SW480 (cell line): Measurements from ENCODE around the gene SLC12A7.
"Not testable (repeated sequence)": the region's sequence is repeated elsewhere in the genome, so short reads cannot be mapped to it uniquely, and the experiment has no call there.

ENCODE experiments used
- DNase-seq: peaks from one replicate; pipeline ENCODE4 v3.0.0-alpha.2; 2016; ENCODE audit warnings: low spot score

SLC12A7 gene

DNA sequence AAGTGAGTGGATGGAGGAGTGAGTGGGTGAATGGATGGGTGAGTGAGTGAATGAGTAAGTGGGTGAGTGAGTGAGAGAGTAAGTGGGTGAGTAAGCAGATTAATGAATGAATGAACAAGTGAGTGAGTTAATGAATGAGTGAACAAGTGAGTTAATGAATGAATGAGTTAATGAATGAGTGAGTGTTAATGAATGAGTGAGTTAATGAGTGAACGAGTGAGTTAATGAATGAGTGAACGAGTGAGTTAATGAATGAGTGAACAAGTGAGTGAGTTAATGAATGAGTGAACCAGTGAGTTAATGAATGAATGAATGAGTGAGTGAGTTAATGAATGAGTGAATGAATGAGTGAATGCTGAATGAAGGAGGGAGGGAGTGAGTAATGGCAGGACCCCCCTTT lies 76.9 kb downstream of the SLC12A7 start:
- no peak for DNase-seq

DNA sequence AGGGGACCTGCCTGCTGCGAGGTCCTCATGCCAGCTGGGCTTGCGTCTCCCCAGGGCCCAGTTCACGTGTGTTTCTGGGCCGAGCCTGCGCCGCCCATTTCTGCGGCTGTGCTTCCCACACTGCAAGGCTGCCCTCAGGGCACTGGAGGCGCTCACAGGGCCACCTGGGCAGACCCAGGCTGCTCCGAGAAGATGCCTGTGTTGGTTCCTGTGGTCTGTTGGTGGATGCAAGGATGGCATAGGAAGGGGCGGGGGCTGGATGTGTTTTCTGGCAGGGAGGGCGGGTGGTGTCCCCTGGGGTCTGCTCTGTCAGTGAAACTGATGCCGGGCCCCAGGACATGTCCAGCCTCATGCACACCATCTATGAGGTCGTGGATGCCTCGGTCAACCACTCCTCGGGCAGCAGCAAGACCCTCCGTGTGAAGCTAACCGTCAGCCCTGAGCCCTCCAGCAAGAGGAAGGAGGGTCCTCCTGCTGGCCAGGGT lies 77.4 kb downstream of the SLC12A7 start:
- no peak for DNase-seq

DNA sequence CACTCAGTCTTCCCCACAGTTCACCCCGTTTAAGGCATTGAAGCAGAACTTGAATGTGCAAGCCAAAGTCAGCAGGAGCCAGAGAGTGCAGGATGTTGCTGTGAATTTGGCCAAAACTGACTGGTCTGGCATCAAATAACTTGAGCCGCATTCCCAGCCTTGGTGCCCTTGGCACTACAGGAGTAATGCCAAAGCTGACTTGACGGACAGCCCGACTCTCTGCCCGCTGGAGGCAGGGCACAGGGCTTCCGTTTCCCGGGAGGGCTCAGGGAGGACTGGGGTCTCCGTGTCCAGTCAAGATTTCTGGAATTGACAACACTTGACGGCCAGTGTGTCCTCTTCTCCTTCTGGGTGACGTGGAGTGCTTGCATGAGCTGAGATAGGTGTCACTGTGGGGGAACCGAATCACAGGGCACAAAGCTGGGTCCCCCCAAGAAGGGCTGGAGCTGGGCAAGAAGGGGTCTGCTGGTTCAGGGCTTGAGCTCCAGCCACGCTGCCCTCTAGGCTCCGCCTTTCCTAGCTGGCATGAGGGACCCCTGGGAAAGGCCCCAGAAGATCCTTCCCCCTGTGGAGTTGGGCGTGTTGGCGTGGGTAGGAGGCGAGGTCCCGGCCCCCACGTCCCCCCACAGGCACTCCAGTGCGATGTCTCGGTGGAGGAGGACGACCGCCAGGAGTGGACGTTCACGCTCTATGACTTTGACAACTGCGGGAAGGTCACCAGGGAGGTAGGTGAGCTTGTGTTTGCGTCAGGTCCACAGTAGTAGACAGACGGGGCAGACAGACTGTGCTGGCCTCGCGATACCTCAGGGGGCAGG lies 78.0 kb downstream of the SLC12A7 start:
- DNase-seq = no peak

DNA sequence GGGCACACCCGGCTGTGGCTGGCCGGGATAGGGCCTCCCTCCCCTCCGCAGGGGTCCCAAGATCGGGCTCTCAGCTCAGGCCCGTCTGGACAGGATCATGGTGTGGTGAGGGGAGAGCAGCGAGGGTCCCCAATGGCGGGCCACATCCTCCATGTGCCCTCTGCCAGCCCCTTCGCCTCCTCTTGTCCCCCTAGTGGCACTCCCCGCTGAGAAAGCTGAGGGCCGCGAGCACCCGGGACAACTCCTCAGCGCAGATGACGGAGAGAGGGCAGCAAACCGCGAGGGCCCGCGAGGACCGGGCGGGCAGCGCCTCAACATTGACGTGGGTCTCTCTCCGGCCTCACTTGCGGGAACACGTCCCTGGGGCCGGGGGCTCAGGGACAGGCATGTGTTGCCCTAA lies 78.7 kb downstream of the SLC12A7 start:
- no peak for DNase-seq

DNA sequence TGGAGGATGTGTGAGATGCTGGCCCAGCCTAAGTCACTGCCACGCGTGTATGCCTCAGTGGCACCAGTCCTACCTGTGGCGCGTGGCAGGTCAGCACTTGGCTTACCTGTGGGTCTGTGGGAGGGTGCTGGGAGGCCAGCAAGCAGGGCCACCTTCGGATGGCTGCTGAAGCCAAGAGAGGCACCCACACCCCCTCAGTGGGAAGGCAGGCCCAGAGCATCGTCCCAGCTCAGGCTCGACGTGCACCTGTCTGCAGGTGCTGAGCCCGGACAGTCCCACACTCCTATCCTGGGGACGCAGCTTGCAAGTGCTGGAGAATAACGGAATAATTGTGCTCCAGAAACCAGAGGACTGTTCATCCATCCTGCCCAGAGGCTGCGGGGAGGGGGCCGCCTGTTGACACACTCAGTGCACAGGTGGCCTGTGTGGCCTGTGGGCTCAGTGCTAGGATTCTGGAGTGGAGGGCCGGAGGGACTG lies 79.3 kb downstream of the SLC12A7 start:
- no peak for DNase-seq

DNA sequence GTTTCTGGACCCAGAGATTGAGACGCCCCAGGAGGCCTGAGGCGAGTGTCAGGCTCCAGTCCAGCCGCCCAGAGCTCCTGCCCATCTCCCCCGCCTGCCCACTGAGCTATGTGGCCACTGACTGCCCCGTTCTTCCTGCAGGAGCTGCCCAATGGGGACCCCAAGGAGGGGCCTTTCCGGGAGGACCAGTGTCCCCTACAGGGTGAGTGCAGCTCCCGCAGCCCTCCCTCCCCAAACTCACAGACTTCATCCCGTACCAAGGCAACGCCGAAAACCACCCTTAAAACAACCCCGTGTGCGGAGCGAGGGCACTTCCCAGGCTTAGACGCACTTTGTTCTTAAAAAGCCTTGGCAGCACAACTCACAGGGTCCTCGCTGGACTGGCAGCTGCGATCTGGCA lies 79.9 kb downstream of the SLC12A7 start:
- DNase-seq = no peak

DNA sequence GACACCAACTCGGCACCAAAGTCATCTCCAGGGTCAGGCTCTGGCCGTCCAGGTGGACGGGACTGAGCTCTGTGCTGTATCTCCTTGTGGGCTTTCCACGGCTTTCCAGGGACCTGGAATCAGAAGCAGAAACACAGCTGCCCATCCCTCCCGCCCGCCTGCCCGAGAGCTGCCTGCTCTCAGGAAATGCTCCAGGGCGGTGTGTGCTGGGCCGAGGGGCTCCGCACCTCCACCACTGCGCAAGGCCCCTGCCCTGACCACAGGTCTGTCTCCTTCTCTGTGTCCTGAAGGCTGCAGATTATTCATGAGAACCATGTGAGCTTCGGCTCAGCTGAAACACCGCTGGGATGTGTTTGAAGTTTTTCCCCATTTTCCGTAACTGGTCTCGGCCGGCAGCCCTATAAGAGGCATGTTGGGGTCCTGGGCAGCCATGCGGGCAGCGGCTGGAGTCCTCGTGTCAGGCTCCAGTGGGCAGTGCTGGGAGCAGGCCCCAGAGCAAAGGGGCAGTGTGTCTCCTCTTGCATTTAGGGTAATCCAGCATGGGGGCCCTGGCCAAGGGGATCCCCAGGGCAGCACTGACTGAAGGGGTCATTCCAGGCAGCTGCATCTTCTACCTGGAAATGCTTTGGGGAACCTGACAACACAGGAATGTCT lies 80.4 kb downstream of the SLC12A7 start:
- no peak for DNase-seq

DNA sequence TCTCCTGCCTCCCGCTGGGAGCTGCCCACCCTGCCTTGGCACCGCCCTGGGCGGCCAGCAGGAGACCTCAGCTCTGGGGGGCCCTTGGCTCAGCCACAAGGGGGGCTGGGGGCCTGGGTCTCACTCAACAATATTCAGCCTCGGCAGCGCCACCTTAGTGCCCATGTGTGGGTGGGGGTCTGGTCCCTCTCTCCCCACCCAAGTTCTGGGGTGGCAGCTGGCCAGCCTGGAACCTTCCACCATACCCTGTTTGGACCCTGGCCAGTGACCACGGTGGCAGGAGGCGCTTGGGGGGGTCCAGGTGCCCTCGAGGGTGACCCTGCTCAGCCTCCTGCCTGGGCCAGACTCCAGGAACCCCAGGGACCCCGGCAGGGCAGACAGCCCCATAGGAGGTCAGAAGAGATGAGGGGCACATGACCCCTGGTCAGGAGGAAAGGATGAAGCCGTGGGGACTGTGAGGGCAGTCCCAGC lies 81.0 kb downstream of the SLC12A7 start:
- no peak for DNase-seq

DNA sequence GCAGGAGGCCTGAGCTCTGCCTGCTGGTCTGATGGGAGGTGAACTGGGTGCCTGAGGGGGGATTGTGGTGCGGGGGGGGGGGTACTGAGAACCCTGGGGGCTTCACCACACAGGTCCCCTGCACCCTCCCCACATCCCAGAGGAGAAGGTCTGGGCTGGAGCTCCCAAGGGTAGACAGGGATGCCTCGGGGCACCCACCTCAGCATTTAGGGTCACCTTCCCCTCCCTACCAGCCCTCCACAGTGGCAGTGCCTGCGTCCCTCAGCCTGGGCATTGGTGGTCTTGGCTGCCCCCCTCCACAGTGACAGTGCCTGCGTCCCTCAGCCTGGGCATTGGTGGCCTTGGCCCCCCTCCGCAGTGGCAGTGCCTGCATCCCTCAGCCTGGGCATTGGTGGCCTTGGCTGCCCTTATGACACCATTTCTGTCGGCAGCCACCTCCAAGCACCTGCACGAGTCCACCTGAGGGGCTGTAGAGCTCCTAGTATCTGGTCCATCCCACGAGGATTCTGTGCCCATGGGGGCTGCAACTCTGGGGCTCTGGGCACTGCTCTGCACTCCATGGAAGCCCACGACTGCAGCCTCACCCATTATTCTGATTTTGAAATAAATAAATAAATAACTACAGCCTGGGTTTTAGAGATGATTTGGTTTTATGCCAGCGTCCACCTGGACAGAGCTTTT lies 81.8 kb downstream of the SLC12A7 start:
- no peak for DNase-seq

DNA sequence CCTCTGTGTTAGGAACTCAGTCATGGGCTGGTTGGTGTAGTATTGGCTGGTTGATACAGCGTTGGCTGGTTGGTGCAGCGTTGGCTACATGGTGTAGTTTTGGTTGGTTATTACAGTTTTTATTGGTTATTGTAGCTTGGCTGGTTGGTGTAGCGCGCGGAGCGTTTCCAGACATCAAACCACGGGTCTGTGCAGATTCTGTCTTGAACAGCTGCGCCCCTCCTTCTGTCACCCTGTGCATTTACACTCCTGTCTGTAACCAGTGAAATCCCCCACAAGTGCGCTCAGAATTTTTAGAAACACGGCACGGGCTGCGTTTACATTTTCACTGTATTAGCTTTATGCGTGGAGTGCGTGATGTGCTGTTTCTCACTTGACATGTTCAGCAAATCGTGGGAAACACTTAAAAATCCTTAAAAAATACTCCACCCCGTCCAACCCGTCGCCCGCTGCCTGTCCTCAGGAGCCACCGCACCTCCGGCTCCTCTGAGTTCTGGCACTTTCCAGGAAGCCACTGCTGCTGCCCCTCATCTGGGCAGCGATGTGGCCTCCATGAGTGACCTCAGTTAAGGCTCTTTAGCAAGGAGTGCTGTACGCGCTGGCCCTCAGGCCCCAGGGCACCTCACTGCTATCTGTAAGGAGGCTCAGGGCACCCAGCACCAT lies 82.5 kb downstream of the SLC12A7 start:
- DNase-seq = no peak

DNA sequence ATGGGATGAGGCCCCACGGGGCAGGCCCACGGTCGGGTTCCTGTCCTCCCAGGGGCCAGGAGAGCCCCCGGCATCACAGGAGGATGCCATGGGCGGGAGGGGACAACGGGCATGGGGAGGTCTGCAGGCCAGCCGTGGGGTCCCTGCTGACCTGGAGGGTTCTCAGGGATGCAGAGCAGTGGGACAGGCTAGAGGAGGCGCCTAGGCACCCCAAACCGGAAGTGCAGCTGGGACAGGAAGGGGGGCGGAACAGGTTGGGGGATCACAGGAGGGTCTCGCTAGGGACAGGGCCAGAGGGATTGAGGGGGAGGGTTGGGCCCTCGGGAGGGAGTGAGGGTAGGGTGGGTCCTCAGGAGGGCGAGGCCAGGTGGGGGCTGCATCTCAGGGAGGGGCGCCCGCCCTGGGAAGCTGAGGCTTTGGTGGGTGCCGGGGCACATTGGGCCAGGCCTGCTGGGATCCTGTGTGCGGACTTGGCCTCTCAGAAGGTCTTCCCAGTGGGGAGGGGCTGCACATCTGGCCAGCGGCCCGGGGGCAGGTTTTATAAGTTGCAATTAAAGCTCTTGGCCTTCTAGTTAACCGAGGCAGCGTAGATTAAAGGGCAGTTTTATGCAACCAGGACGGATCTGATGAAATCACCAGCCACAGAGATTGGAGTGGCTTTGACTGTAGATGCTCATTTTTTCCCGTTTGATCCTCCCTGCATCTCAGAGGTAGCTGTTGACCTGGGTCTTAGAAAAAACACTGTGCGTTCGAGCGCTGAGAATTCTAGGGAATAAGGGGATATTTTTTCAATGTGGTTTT lies 83.2 kb downstream of the SLC12A7 start:
- no peak for DNase-seq

DNA sequence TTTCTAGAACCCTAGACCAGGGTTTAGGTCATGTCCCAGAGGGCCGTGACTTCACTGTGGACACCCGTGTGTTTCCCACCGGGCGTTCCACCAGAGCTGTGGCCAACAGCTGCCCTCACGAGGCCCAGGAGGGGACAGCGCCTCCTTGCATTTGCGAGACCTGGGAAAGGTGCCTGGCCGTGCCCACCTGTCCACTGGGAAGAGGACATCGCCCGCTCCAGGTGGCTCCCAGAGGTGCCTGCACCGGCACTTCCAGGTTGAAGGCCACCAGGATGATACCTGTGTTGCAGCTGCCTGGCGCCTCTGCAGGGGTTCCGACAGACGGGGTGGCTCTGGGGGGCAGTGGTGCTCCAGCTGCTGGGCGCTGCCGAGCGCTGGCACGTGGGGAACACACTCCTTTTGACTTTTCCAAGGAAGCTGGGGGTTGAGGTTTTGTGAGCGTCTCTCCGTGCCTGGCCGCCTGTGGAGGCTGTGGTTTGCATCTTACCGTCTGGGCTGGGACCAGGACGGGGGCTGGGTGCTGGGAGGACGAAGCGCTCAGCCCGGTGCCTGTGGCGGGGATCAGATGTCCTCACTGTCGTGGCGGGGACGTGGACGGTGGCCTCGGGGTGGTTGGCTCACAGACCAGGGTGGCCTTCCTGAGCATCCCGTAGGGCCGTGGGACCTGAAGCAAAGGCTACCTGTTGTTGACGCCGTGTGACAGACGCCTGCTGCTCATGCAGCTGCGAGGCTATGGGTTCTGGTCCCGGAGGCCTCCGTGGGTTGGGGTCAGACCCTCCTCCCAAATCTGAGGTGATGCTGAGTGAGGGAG lies 84.0 kb downstream of the SLC12A7 start:
- no peak for DNase-seq

DNA sequence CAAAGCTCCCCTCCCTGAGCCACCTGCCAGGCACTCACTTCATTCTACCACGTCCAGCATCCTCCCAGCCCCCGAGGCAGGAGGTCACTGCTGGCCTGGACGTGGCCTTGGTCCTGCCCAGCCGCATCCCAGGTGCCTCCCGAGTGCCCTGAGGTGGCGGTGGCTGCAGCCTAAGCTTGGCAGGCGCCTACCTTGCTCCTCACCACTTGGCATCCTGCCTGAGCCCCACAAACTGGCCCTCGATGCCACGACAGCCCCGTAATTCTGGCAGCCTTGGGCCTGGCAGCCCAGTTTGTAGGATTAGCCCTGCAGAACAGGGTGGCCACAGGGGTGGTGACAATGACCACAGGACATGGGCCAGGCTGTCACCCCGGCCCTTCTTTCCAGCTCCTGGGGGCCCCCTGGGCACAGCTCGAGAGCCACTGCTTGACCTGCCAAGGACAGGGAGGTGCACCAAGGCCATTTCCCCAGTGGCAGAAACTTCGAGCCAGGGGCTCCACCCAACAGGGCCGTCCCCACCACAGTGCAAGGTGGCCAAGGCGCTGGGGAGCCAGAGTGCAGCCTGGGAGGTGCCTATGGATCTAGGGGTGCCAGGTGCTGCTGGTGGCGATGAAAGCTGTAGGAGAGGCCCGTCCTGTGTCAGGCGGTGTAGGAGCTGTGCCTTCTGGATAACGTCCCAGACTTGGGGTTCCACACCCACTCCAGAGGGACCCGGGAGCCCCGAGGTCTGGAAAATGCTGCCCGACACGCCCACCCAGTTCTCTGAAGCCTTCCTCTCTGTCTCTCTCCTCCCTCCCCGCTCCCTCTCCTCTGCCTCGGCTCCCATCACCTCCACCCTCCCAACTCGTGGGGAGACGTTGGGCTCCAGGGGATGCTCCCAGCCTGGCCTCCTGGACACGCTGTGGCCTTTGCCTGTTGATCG lies 84.9 kb downstream of the SLC12A7 start:
- DNase-seq = no peak

DNA sequence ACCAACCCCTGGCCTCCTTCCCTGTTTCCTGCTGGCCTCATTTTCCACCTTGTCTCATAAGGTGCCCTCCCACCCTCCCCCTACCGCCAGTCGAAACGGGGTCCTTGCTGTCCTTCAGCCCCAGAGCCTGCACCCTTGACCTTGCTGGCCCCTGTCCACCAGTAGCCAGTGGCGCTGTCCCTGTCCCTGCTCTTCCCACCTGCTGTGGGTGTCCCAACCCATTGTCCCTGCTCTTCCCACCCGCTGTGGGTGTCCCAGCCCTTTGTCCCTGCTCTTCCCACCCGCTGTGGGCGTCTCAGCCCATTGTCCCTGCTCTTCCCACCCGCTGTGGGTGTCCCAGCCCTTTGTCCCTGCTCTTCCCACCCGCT lies 89.9 kb downstream of the SLC12A7 start:
- DNase-seq = not testable (repeated sequence)

DNA sequence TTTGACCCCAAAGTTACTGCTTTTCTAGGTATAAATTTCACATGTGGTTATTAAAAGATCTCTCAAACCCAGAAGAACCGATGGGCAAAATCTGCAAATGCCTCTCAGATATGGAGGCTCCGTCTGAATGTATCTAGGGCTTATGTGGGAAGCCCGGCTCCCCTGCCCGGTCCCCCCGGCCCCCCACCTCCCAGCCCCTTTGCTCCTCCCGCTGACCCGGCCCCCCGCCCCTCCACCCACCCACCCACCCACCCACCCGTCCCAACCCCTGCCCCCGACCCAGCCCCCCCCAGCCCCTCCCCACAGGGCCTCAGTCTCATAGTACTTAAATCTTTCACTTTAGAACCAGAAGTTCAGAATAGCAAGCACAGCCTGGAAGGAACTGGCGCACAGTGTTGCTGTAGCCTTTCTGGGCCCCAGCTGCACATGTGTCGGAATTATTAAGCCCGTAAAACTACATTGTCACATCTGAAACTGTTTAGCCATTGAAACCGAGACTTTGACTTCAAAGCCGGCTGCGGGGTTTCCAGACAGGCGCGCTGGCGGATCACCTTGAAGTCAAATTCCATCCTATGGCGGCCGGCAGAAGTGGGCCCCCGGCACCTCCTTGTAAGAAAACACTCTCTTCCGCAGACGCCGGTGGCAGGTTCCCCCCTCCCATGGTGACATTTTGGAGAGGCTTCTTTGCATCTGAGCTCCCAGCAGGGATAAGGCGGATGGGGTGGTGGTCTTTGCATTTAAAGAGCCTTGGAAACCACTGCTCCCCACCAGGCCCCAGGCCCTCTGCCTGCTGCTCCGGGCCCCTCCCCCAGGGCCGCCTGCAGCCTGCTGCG lies 90.5 kb downstream of the SLC12A7 start:
- peak; percentile 40 for DNase-seq

DNA sequence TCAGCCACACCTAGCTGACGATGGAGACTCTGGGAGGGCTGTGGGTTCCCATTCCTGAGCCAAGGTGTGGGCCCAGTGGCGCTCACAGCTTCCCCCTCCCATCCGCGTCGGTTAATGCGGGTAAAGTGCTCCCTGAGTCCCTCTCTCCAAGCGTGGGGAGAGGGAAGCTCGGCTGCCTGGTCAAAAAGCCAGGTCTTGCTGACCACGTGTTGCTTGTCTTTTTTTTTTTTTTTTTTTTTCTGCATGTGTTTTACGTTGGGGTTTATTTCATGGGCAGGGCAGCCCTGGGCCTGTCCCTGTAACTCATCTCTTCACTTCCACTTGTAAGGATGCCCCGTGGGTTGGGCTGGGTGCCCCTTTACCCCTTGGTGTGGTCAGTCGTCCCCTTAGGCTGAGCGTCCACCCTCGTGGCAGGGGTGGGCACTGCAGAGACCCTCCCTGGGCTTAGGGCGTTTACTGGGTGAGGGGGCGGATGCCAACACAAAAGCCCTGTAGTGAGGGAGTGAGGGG lies 91.4 kb downstream of the SLC12A7 start:
- DNase-seq = no peak

DNA sequence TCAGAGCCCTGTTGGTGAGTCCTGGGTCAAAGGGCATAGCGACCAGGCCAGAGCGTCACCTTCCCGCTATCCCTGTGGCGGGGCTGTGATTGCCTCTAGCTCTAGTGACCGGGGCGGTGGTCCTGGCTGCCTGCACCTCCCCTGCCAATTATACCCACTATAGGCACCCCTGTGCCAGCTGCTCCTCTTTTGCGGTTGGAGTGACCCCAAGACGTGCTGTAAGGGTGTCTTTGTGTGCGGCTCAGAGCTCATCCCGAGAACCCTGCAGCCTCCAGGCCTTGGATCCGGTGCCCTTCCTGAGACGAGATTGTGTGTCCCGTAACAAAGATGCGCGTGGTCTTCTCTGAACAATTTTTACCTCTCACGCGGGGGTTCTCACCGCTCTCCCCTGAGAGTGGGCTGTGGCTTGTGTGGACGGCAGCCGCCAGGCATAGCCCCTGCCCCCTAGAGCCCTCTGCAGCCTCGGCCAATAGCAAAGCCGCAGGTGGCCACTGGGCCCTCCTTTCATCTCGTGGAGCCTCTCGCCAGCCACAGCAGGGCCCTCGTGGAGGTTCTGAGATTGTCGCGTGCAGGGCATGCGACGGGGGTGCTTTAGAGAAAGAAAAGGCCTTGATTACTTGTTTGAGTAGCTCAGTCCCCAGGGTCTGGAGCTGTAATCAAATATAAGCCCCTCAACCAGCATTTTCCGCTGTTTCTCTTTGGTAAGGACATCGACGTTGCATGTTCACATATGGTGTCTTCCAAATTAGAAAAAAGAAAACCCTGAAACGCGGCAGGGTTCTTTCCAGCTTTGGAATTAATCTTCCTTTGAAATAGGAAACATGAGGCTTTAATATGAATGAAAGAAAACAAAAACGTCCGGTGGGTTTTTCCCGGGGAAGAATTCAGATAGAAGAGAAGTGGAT lies 92.6 kb downstream of the SLC12A7 start:
- DNase-seq = no peak
